H7 (cell line): ENCODE results near the gene GAS6. TPM values are rescaled to one million over a fixed set of nuclear protein-coding genes. Genes with fewer than 3 reads are reported as not detected.

Source experiments
- DNase-seq: peaks from one replicate; pipeline ENCODE4 v3.0.0; 2012
- H3K27me3 ChIP-seq: 2 replicates; pipeline ENCODE4 v1.6.0; 2011; ENCODE audit warnings: mild to moderate bottlenecking, low read length; ENCODE audit not compliant: control insufficient read depth, insufficient read depth
- H3K36me3 ChIP-seq: replicated peaks from 2 replicates; pipeline ENCODE4 v1.5.1; 2011; ENCODE audit warnings: low read length; ENCODE audit not compliant: control insufficient read depth, insufficient read depth
- H3K4me3 ChIP-seq: 2 replicates; pipeline ENCODE4 v1.5.1; 2011; ENCODE audit warnings: low read depth, mild to moderate bottlenecking, control low read depth, low read length, moderate library complexity; ENCODE audit not compliant: insufficient read depth
- total RNA-seq: library from RNA; depleted of rRNA; stranded (reverse); fragments of >200 nt; shearing (Covaris generic); gene quantifications from 2 replicates; pipeline ENCODE4 v1.2.3, GENCODE V29; 2014

The GAS6 gene
- total RNA-seq, 1 experiment from 2014 or later: 15.1 TPM

DNA sequence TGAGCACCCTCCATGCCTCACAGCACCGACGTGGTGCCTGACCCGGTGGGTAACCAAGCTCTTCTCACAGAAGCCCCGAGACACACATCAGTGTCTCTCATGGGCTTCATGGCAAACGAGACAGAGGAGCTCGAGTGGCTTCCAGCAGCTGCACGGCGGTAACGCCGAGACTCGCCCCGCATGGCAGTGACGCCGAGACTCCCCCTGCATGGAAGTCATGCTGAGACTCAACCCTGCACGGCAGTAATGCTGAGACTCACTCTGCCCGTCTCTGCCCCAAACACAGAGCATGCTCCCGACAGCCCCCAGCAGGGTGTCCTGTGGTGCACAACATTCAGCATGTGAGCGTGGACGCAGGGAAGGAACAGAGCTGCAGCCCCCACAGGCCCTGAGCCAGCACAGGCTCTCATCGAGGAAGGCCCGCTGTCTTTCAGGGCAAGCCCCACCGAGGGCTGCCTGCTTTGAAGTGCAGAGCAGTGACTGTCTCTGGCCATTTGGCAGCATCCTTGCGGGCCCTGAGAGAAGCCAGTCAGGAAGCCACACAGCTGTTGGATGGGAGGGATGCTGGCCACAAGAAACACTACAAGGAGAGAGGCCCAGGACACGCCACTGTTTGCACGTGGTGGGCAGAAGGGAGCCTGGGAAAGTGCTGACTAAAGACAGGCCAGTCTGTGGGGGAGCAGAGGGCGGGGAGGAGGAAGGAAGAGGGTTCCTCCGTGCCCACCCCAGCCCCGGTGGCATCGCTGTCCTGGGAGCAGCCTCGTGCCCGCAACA lies 9.5 kb downstream of the GAS6 start:
- Histone ChIP-seq H3K27me3 (no peaks in the 10 kb centered on the region), H3K4me3 (no peak overlapping the region), H3K36me3 (no peaks in the 10 kb centered on the region)
- peak; percentile 72 for DNase-seq

DNA sequence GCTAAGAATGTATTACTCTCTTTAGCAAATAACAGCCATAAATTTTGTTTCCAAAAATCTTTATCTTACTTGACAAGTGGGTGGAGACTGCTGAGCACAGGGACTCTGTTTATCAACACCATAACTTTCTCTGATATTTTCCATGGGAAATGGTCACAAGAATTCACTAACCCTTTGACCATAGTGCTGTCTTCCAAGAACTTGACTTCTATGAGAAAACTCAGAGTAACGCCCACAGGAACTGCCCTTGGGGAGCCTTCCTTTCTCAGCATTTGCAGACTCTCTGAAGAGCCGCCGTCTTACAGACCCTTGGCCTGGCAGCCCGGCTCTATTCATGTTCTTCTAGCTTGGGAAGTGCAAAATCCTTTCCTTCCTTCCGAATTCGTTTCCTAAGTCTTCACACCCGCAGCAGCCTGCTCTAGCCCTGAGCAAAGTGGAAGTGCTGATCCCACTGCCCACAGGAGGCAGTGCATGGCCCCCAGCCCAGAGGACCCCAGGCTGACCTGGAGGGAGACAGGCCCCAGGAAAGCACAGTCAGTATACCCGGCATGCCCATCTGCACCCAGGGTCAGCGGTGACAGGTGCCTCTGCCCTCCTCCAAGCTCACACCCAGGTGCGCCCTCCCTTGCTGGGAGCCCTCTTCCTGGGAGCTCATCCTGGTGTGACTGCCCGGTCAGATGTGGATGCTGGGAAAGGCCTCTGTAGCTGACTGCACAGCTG lies 10.2 kb downstream of the GAS6 start:
- DNase-seq: peak; percentile 63
- Histone ChIP-seq H3K4me3 (no peak overlapping the region), H3K27me3 (no peaks in the 10 kb centered on the region), H3K36me3 (no peaks in the 10 kb centered on the region)

DNA sequence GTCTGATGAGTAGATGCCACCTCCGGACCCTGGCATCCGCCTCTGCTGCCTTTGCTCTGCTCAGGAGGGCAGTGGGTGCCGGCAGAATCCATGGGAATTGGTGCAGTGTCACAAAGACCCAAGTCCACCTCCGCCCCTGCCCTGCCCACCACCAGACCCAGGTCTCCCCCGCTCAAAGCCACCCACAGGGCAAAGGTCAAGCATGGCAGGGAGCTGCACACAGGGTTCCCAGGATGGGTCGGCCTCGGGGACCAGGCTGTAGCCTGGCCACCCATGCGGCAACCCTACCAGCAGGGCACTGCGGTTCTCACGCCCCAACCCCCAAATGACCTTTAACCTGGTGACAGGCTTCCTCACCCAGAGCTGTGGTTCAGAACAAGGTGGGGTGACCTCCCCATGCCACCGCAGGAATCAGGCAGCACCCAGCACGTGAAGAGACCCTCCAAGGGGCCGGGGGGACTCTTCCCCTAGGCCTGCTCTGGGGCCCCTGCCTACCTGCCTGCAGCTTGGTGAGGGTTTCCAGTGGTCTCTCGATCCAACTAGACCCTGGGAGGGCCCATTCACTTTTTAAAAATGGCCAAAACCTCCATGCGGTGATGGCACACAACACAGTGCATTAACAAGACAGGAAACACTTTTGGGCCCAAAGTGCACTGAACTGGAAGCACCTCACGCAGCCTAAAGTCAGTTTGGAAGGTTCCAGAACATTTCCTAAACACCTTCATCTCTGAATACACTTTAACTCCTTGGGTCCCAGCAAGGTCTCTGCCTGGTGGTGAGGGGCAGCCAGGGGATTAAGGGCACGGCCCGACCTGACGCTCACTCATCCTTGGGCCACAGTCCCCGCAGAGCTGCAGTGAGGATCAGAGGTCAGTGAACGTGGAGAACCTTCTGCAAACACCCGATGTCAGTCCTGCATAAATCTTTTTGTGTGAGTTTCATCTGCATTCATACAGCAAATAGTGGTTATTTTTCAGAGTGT lies 11.0 kb downstream of the GAS6 start:
- Histone ChIP-seq H3K36me3 (no peaks in the 10 kb centered on the region), H3K4me3 (no peak overlapping the region), H3K27me3 (no peaks in the 10 kb centered on the region)
- DNase-seq: peak; percentile 50

DNA sequence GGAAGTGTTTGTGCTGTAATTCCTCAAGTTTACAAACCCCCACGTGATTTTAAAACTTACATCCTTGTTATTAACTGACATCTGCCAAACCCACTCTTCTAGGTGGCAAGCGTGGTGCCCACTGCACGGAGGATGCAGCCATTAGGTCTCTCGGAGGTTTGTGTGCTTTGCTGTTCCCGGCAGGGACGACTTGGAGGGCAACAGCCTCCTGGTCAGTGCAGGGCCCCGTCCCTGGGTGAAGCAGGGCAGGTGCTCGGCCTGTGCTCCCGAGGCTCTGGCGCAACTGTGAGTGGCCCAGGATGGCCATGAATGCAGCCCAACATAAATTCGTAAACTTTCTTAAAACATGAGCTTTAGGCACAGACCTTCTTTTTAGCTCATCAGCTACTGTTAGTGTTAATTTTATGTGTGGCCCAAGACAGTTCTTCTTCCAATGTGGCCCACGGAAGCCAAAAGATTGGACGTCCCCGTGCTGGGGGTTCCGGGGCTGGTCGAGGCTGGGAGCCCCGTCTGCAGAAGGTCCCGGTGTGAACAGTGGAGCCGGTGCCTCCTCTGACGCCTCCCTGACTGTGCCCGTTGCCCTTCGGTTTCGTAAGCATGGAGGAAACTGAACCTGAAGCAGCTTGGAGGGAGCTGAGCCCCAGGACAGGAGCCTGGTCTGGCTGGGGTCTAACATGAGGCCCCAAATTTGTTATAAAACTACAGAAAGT lies 11.9 kb downstream of the GAS6 start:
- H3K36me3 ChIP-seq: no peaks in the 10 kb centered on the region
- H3K27me3 ChIP-seq: no peaks in the 10 kb centered on the region
- peak; percentile 42 for DNase-seq
- no peak overlapping the region for H3K4me3 ChIP-seq

DNA sequence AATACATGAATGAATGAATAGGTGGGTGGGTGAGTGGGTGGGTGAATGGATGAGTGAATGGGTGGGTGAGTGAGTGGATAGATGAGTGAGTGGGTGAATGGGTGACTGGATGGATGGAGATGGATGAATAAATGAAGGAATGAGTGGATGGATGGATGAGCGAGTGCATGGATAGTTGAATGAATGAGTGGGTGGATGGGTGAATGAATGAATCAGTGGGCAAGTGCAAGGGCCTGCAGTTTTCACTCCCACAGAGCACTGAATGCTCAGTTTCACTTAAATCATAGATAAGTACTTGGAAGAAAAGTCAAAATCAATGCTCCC lies 12.4 kb downstream of the GAS6 start:
- peak; percentile 6 for DNase-seq
- H3K36me3 ChIP-seq: no peaks in the 10 kb centered on the region
- H3K27me3 ChIP-seq: no peaks in the 10 kb centered on the region
- no peak overlapping the region for H3K4me3 ChIP-seq

DNA sequence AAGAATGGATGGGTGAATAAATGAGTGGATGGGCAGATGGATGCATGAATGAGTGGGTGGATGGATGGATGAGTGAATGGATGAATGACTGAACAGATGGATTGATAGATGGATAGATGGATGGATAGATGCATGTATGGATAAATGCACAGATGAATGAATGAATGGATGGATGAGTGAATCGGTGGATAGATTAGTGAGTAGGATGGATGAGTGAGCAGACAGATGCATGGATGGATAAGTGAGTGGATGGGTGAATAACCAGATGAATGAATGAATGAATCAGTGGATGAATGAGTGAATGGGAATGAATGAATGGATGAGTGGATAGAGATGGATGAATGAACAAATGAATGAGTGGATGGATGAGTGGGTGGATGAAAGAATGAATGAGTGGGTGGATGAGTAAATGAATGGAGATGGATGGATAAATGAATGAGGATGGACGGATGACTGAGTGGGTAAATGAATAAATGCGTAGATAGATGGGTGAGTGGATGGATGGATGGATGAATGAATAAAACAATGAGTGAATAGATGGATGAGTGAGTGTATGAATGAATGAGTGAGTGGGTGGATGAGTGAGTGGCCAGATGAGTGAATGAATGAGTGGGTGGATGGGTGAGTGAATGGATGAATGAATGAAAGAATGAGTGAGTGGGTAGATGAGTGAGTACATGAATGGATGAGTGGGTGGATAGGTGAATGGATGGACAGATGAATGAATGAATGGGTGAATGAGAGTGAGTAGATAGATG lies 13.0 kb downstream of the GAS6 start:
- DNase-seq: no peak
- no peaks in the 10 kb centered on the region for H3K36me3 ChIP-seq
- no peak overlapping the region for H3K4me3 ChIP-seq
- H3K27me3 ChIP-seq: no peaks in the 10 kb centered on the region

DNA sequence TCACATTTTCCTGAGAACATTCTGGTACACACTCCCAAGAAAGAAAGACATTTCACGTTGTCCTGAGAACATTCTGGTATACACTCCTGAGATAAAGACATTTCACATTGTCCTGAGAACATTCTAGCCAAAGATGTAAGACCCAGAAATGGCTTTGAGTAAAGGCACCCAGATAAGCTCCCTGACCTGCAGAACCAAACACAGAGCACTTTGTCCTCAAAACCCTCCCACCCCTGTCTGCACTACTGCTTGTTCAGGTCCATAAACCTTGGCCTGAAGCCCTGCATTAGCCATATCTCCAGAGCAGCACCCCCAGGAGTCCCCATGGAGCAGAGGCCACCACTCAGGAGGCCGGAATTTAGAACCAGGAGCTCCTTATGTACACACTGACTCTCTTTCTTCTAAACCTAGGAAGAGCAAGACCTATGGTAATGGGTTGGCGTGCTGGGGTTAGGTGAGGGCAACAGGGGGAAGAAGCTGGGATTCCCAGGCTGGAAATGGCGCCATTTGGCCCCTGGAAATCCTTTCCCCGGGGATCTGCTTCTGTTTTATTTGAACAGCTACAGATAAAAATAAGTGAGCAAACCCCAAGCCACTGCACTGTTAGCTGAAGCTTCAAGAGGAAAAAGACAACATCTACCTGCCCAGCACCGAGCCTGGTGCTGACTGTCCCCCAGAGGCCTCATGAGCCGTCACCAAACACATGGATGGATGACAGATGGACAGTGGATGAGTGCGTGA lies 13.7 kb downstream of the GAS6 start:
- Histone ChIP-seq H3K4me3 (no peak overlapping the region), H3K36me3 (no peaks in the 10 kb centered on the region), H3K27me3 (no peaks in the 10 kb centered on the region)
- DNase-seq: peak; percentile 15

DNA sequence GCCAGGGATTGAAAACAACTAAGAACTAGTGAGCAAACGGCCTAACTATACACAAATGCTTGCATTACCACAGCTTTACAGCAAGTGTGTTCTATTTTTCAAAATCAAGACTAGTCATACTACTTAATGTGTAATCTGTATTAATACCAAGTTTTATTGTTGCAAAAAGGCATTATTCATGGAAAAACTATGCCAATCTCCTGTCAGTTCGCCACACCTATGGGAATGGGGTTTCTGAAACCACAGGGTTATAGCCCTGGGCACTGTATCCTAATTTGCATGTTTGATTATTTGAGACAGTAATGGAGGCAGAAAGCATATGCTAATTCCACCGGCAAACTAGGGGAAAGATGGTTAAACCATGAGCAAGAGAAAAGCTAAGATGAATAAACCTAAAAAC lies 14.3 kb downstream of the GAS6 start:
- peak; percentile 16 for DNase-seq
- no peaks in the 10 kb centered on the region for H3K36me3 ChIP-seq
- no peak overlapping the region for H3K4me3 ChIP-seq
- no peaks in the 10 kb centered on the region for H3K27me3 ChIP-seq

DNA sequence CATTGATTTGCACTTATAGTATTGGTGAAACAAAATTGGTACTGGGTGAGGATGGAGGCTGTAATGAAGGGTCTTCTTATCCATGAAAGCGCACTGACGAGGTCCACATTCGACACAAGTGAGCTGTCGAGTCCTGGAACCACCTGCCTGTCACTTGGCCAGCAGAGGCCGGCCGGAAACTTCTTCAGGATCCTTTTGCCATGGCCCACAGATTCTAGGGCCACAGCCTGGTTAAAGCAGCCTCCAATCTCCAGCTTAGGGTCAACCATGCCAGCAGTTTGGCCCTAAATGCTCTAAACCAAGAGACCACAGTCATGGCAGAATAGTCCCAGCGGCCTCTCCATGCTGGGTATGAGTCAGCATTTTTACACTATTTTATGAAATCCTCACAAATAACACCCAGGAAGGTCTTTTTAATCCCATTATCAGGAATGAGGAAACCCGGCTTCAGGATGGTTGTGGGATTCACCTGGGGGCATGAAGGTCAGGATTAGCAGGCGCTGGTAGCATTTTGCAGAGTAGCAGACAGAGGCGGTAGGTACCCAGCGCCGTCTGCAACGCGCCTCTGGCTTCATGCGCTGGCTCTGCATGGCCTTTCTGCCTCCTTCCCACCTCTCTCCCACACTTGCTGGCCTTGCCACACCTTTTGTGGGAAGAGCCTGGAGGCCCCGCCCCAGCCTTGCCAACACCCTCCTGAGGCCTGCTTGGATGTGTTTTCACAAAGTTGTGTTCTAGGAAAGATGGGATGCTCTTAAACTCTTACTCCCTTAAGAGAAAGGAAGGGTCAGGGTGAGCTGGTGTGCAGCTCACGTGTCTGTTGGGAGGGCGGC lies 15.2 kb downstream of the GAS6 start:
- peak; percentile 72 for DNase-seq
- Histone ChIP-seq H3K36me3 (no peaks in the 10 kb centered on the region), H3K27me3 (no peaks in the 10 kb centered on the region), H3K4me3 (no peak overlapping the region)

DNA sequence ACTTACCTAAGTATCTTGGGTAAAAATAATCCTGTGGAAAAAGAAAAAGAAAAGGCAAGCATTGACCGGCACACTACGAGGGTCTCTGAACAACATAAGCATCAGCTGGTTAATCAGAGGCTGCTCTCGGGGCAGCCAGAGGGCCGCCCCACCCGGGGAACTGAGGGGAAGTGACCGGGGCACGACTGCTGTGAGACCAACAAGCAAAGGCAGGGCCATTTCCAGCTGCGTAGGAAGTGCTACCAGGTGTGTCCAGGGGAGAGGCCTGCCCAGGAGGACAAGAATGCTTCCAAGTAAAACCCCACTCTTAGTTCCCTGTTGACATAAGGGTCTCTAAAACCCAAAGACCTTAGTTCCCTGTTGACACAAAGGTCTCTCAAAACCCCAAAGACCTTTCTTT lies 15.9 kb downstream of the GAS6 start:
- DNase-seq: peak; percentile 49
- H3K36me3 ChIP-seq: no peaks in the 10 kb centered on the region
- no peaks in the 10 kb centered on the region for H3K27me3 ChIP-seq
- H3K4me3 ChIP-seq: no peak overlapping the region

DNA sequence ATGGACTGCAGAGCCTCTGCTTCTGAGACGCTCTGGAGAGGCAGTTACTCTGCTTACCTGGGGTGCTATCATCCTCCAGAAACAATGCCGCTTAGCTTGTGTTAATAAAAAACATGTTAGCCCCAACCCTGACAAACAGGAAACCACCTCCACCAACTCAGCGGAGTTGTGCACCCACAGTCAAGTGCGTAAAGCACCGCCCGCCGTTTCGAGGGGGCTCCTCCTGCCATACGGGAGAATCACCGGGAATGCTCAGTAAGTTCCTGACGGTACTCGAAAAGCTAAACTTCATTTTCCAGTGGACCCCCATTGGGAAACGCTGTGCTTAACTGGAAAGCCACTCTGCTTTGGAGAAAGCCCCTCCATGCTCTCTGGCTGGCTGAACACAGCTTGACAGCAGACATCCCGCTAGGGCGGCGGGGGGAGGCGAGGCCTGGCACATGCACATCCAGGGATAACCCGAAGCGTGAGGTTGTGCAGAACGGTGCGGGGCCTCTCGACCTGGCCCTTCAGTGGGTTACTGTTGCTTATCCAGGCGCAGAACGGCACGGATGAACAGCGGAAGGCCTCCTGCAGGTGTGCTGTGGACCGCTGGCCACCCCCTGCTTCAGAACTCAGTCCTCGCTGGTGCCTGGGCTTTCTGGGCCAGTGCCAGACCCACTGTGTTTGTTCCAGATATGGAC lies 17.1 kb downstream of the GAS6 start:
- Histone ChIP-seq H3K27me3 (no peaks in the 10 kb centered on the region), H3K36me3 (no peaks in the 10 kb centered on the region), H3K4me3 (no peak overlapping the region)
- peak; percentile 47 for DNase-seq
